Stimulated activated CD4-positive, alpha-beta T cell treated with anti-CD3 and anti-CD28 coated beads, TNF-alpha, amount 100 ng/mL, for 24 hours (primary cell): ENCODE data around the gene TECPR1.

Source experiments
- DNase-seq, 3 experiments: peaks; one replicate each; pipeline ENCODE4 v3.0.0-alpha.2; 2020; ENCODE audit warnings: low read depth in 3 of 3

Gene TECPR1

DNA sequence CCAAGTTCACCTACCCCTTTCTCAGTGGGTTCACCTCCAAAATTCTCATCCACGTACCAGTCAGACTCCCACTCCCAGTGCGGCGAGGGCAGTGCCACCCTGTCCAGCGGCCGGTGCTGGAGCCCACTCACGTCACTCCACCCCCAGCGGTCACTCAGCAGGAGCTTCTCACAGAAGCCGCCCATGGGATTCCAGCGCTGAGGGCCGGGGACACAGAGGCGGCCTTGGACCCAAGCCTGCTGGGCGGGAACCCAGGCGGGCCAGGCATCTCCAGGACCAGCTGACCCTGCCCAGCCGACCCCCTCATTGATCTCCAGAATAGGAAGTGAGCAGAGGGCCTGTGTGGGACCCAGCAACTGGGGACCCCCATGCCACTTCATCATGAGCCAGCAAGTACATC, 7.2 kb downstream of the TECPR1 start:
- no peak for DNase-seq

DNA sequence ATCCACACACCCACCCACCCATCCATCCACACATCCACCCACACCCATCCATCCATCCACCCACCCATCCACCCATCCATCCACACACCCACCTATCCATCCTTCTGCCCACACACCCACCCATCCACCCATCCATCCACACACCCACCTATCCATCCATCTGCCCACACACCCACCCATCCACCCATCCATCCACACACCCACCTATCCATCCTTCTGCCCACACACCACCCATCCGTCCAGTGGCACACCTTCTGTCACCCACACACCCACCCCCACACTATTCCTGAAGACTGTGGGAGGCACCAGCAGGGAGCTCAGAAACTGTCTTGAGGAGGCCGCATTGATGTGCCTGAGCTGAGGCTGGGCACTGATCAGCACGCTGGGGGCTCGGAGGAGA, 9.1 kb downstream of the TECPR1 start:
- no peak for DNase-seq

DNA sequence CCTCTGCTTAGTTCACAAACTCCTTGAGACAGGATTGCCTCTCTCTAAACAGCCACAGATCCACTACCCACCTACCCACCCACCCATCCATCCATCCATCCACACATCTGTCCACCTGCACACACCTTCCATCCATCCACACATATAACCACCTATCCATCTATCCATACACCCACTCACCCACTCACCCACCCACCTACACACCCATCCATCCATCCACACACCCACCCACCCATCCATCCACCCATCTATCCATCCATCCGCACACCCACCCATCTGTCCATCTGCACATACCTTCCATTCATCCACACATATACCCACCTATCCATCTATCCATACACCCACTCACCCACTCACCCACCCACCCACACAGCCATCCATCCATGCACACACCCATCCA, 9.7 kb downstream of the TECPR1 start:
- no peak for DNase-seq

DNA sequence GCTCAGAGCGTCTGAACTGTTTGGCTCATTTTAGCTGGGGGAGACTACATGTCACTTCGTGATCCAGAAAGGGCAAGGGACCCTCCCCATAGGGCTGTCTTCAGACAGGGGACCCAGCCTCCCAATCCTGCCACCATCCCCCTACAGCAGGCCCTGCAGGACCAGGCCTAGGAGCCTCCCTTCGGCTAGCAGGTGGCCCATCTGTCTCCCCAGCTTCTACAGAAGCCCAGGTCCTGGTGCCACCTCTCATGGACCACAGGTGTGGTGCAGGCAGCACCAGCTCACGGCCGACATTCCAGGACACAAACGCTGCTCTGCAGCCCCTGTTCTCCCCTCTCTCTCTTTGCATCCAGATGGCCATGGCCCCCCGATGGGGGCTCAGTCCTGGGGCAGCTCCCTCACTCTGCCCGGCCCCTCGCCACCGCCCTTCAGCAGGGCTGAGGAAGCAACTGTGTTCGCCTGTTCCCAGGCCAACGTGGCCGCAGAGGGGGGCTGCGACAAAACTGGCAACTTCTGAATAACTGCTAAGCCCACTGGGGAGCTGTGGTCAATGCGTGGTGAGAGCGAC, 10.3 kb downstream of the TECPR1 start:
- DNase-seq, result no peak

DNA sequence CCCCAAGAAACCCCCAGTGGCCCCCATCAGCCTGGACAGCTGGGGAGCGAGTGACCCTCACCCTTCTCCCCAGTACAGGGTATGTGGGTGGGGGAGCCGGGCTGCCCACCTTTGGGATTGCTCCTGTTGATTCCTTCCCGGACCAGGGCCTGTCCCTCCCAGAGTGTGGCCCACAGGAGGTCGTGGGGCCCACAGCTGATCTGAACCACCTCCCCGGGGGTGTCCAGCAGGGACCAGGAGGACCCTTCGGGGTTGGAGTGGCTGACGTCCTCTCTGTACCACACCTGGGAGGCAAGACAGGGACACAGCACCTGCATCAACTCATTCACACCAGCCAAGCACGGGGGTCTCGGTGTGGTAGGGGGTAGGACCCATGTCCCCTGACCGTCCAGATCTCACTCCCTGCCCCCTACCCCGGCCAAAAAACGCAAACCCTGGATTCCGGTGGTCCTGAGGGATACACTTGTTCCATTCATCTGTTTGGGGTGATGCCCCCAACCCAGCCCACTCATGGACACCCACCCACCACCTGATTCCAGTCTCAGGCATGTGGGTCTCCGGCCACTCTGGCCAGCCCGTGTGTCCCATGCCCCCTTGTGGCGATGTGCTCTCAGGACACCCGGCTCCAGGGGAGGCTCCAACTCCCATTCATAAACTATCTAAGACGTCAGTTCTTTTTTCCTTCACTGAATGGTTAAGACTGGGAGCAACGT, 10.9 kb downstream of the TECPR1 start:
- DNase-seq, result peak in 1 of 3 experiments; percentile 24

DNA sequence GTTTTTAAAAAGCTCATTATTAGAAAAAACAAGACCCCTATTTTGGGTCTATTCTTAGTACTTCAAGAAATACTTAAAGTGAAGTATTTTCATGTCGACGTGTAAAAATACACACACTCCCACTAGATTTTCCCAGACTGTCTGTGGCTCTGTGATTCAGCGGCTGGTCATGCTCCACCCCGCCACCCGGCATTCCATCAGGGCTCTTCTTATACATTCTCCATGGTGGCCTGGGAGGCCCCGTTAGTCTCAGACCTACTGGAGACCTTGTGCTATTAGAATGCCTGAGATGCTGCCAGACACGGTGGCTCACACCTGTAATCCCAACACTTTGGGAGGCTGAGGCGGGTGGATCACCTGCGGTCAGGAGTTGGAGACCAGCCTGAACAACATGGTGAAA, 13.1 kb downstream of the TECPR1 start:
- no peak for DNase-seq

DNA sequence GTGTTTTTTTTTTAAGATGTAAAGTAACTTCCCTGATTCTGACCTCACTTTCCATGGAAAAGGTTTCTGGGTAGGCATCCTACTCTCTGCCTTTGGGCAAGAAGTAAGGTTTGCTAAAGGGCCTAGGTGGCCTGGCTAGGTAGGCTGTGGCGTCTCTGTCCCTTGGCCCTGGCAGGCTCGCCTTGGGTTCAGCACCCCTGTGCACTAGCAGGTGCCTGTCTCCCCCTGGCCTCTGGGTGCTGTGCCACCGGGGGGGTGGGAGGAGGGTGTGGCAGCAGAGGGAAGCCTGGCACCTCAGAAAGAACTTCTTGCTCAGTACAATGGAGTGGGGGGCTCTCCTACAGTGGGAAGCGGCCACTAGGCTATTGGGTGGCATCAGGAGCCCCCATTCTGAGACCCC, 14.0 kb downstream of the TECPR1 start:
- DNase-seq, result no peak

DNA sequence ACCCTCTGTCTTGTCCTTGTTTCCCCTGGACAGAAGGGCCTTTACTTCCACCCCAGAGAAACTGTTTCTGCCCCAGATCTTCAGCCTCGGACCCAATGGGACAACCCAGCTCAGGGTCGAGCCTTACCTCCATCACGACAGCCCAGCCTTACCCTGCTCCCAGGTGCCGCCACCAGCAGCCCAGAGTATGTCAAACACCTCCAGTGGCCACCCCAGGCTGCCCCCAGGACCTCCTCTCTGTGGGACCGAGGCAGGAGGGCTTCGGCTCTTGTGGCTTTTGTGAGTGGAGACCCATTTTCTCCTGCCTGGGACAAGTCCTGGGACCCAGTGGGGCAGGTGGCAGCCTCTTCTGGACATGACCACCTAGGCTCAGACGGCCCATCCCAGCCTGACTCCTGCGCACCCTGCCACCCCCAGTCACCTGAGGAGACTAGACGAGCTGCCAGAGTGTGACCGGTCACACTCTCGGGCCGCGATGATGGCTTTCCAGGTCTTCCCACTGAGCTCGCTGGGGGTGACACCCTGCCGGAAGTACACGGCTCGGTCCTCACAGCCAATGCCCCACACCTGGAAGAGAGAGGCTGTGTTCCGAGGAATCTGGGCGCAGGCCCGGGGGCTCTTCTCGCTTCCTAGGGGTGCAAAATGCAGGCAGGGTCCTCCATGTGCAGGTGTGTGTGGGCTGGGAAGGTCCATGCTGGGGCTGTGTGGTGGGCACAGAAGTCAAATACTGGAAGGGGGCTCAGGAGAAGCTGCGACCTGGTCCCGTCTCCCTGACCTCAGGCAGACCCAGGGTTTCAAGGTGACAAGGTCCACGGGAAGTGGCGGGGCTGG, 15.5 kb downstream of the TECPR1 start:
- no peak for DNase-seq

DNA sequence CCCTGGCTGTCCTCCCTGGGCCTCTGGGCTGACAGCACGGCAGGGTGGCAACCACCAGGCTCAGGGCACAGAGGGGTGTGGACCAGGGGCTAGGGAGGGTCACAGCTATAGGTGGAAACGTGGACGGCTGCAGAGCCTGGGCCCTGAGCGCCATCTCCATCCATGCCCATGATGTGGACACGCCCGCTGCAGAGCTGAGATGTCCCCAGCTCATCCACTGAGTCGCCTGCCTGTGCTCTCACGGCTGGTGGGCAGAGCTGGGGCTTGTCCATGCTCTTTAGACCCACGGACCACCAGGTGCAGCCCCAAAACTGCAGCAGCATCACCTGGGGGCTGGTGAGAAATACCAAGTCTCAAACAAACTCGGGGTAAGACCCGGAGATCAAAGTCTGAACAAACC, 16.1 kb downstream of the TECPR1 start:
- DNase-seq, result no peak

DNA sequence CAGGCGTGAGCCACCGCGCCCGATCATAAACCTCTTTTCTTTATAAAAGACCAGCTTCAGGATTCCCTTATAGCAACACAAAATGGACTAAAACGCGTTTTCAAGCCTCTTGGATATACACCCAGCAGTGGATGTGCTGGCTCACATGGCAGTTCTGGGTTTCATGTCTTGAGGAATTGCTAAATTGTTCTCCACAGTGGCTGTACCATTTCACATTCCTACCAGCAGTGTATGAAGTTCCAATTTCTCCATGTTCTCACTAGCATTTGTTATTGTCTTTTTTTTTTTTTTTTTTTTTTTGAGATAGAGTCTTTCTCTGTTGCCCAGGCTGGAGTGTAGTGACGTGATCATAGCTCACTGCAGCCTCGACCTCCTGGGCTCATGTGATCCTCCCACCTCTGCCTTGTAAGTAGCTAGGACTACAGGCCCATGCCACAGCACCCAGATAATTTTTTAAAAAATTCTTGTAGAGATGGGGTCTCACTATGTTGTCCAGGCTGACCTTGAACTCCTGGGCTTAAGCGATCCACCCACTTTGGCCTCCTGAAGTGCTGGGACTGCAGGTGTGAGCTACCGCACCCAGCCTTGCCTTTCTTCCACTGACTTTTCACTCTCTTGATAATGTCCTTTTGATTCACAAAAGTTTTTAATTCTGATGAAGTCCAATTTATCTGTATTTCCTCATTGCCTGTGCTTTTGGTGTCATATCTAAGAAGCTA, 17.4 kb downstream of the TECPR1 start:
- DNase-seq, result no peak

DNA sequence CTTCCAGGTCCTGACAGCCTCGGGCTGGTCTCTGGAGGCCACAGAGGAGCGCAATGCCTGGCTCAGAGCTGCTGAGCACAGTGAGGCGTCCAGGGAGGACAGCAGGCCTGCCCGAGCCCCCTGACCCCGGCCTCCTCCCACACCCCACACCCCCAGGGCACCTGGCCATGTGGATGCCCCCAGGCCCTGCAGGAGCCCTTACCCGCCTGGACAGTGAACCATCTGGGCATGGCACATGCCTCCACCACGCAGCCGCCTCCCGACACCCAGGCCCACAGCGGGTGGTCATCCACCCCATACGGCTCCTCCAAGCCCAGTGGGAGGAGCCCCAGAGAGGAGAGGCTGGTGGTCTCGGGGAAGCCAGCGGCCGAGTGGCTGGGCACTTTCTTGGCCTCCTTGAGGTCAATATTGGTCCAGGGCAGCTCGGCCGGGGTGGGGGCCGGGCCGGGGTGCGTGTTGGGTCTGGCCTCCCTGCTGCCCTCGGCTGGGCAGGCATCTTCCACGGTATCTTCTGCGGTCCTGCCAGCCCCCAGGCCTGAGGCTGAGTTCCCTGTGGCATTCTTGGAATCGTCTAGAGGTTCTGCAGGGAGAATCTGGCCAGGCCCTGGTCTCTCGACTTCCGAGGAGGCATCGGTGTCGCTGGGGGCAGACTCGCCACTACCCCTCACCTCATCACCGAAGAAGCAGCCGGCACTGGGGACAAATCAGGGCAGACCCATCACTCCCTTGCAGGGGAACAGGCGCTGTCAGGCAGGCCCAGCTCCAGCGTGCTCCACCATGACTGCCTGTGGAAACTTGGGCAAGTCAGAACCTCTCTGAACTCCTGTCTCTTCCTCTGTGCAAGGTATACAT, 18.6 kb downstream of the TECPR1 start:
- DNase-seq, result no peak

DNA sequence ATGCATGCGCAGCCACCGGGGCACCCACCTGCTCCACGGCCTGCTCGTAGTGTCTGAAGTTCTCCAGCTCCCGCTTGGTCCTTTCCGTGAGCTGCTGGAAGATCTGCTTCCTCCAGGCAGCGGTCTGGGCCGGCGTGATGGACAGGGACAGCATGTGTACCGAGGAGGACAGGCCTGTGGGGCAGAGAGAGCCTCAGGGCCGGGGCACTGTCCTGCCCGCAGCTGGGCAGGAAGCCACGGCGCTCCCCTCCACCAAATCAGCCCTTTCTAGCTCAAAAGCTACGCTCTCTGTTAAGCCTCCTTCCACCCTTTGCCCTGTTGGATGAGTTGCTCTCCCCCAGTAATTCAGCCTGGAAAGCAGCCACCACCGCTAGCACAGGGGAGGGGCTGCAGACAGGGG, 19.2 kb downstream of the TECPR1 start:
- DNase-seq, result no peak

DNA sequence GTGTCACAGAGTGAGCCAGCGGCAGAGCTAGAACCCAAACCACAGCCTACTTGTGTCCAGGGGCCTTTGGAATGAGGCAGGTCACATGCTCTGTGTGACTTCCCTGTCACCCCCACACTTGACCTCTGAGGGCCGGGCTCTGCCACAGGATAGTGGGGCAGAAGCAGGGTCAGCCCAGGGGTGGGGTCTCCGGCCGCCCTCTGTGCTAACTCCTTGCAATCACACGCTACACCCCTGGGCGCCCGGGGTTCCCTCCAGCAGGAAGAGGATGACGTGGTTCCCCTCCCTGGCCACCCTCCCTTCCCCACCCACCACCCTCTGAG, 19.8 kb downstream of the TECPR1 start:
- no peak for DNase-seq

DNA sequence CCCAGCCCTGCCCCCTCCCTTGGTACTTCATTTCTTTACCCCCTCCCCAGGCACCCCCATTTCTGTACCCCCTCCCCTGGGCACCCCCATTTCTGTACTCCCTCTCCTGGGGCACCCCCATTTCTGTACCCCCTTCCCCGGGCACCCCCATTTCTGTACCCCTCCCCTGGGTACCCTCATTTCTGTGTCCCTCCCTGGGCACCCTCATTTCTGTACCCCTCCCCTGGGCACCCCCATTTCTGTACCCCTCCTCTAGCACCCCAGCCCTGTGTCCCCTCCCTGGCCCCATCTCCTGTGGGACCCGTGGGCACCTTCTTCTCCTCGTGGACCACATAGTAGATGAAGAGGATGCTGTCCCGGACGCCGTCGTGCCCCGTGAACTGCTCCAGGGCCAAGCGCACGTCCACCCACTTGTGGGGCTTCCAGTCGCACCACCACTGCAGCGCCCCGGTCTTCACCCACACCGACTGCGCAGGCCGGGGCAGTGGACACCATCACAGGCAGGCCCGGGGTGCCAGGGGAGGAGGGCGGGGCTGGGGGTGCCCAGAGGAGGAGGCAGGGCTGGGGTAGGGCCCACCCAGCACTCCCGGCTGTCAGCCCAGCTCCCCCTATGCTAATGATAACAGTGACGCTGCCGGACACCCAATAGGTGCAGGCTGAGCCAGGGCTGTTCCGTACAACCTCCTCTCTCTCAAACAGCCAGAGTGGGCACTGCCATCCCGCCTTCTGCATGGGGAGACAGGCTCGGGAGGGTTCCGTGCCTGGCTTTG, 20.4 kb downstream of the TECPR1 start:
- no peak for DNase-seq

DNA sequence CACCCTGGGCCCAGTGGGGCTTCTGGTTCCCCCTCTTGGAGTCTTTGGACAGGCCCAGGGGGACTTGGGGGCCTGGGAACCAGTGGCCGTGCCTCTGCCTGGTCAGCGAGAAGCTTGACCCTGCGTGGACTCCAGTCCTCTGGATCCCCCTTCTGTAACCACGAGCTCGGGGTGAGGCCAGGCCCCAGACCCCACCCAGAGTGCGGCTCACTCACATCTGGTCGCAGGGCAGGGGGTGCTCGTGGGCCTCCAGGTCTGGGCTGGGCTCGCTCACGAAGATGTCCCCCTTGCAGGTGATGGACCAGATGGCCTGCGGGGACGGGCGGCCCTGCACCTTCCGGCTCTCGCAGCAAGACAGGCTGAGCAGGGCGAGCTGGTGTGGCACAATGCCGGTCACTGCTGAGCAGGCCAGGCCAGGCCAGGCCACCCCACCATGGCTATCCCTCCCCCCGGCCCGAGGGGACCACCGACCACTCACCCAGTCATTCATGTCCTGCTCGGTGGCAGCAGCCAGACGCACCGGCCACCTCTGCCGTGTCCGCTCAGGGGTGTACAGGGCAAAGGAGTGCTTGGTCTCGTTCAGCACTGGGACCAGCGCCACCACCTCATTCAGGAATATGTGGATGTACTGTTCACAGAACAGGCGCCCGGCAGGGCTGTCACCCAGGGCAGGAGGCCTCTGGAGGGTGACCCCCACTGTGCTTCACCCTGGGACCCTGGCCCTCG, 21.1 kb downstream of the TECPR1 start:
- no peak for DNase-seq

DNA sequence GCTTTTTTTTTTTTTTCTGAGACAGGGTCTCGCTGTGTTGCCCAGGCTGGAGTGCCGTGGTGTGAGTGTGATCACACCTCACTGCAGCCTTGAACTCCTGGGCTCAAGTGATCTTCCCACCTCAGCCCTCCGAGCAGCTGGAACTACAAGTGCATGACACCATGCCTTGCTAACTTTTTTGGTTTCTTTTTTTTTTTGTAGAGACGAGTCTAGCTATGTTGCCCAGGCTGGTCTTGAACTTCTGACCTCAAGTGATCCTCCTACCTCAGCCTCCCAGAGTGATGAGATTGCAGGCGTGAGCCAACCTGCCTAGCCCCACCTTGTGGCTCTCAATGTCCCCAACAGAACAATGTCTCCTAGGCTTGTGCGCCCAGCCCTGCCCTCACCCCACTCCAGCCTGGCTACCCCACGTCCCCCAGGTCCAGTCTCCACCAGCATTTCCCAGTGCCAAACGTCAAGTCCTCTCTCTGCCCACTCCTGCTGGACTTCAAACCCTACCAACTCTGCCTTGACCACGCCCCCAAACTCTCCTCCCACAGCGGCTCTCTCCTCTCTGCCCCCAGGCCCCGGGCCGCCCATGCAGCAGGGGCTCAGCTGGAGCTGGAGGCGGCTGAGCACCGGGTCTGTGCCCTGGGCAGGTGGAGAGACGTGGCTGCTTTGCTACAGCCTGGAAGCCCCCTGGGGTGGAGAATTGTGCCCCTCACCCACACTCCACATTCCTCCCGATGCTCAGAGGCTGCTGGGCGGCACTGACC, 21.9 kb downstream of the TECPR1 start:
- DNase-seq, result no peak

DNA sequence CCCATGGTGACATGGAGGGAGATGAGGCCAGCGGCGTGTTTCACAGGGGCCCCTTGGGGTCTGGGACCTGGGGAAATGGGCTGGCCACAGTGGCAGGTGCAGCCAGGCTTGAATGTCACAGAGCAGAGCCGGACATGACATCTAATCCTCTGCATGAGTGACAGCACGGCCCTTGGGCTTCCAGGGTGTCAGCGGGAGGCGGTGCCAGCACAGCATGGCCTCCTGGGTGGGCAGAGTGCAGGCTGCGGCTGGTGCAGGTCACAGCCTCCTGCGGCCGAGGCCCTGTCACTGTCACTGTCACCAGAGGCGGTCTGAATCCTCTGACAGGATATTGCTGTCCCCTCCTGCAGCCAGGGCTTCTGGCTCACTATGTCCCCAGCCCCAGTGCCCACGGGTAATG, 22.6 kb downstream of the TECPR1 start:
- no peak for DNase-seq

DNA sequence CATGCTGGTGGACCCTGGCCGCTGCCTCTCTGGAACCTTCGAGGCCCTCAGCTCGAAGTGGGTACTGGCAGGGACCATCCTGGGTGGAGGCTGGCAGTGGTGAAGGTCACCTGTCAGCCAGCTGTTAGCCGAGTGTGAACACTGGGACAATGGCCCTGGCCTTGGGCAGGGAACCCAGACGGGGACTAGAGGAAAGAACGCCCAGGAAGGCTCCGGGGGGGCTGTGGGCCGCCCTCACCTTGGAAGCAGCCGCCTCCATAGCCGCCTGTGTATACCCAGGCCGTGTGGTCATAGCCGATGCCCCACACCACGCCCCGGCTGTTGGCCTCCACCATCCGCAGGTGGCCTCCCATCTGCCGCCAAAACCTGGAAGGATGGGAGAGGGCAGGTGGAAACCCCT, 23.2 kb downstream of the TECPR1 start:
- DNase-seq, result no peak

DNA sequence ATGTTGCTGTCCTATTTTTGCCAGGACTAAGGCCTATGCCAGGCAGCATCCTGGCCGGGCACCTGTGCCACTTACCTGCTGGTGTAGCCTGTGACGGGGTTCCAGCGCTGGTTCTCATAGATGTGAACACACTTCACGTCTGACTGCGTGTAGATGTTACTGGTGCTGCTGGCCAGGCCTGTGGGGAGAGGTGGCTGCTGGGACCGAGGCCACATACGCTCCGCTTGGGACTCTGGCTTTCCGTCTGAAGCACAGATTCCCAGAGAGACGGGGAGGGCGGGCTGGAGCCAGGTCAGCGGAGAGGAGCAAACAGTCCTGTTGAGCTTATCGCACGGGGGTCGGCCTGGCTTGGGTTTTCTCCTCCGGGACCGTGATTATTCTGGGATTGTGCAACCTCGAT, 24.1 kb downstream of the TECPR1 start:
- no peak for DNase-seq
